Measurements from ENCODE around the gene MLXIP. TPM values are rescaled to one million over a fixed set of nuclear protein-coding genes. Genes with fewer than 3 reads are reported as not detected.
A peak's percentile ranks its signal among the peaks of the same experiment; 100 is the strongest.

MLXIP gene
- total and polyA plus RNA-seq, 2 experiments from 2014 or later, result 16.2 to 23.0 TPM

GRCh38 chr12:122126342-122126635 is 47.7 kb downstream of the MLXIP start:
- Mint-ChIP-seq H3K27me3 (ENCODE audit: insufficient read depth, low read depth, poor library complexity) (peaks cover 17% of the 10 kb centered on the region), H3K4me3 (no peak overlapping the region; the same call in 2 of the 3 replicates), H3K27ac (peak overlapping the region; percentile 51; the same call in 1 of the 2 replicates), H3K36me3 (ENCODE audit: low read depth) (peaks cover 13% of the 10 kb centered on the region; the same call in 1 of the 3 replicates), H3K9me3 (no peaks in the 10 kb centered on the region), H3K4me1 (peaks cover 23% of the 10 kb centered on the region)
- Histone ChIP-seq H3K36me3 (ENCODE audit: insufficient read depth) (no peaks in the 10 kb centered on the region), H3K27me3 (ENCODE audit: insufficient read depth) (no peaks in the 10 kb centered on the region), H2AFZ (no peak overlapping the region), H3K4me3 (no peak overlapping the region), H3K27ac (ENCODE audit: low read depth) (no peak overlapping the region), H3F3A (replicated peaks; ENCODE audit: low read depth) (peaks cover 6% of the 10 kb centered on the region; the same call in 1 of the 2 replicates), H4K20me1 (replicated peaks; ENCODE audit: insufficient read depth) (no peaks in the 10 kb centered on the region; the same call in 1 of the 2 replicates), H3K79me2 (replicated peaks; ENCODE audit: insufficient read depth) (peaks cover 19% of the 10 kb centered on the region; the same call in 1 of the 2 replicates), H3K4me2 (no peak overlapping the region), H3K9me2 (ENCODE audit: insufficient read depth) (no peaks in the 10 kb centered on the region), H3K4me1 (ENCODE audit: insufficient read depth) (no peaks in the 10 kb centered on the region; the same call in 1 of the 2 replicates)
- ATAC-seq (no peak), DNase-seq (ENCODE audit: low spot score) (no peak)
- no peak for TF ChIP-seq ZNF462 (CRISPR knock-in tag; IDR thresholded peaks at IDR 0.05)
- no peak for TF ChIP-seq EZH2phosphoT487 (IDR thresholded peaks at IDR 0.05; ENCODE audit: unreplicated experiment)
- no peak for TF ChIP-seq ZNF114 (CRISPR knock-in tag; IDR thresholded peaks at IDR 0.05)
- TF ChIP-seq CREB1 (CRISPR knock-in tag; IDR thresholded peaks at IDR 0.05; ENCODE audit: low read depth), result no peak
- TF ChIP-seq ETS1 (IDR thresholded peaks at IDR 0.05), result no peak
- TF ChIP-seq ZNF331 (CRISPR knock-in tag; IDR thresholded peaks at IDR 0.05; ENCODE audit: low read depth), result no peak
- TF ChIP-seq POLR2AphosphoS5 (IDR thresholded peaks at IDR 0.05; ENCODE audit: low read depth), result no peak
- TF ChIP-seq CTCF (conservative IDR thresholded peaks at IDR 0.05; ENCODE audit: low read depth in 2 of 2), result no peak
- no peak for TF ChIP-seq STAT1 (IDR thresholded peaks at IDR 0.05; ENCODE audit: unreplicated experiment)
- no peak for TF ChIP-seq JUNB (IDR thresholded peaks at IDR 0.05; ENCODE audit: unreplicated experiment)
- no peak for TF ChIP-seq REST (IDR thresholded peaks at IDR 0.05; ENCODE audit: unreplicated experiment)
- TF ChIP-seq EZH2 (IDR thresholded peaks at IDR 0.05; ENCODE audit: low read depth, unreplicated experiment), result no peak
- TF ChIP-seq NANOG (IDR thresholded peaks at IDR 0.05; ENCODE audit: borderline replicate concordance), result no peak
